Lower leg skin (tissue), 3 donors: Measurements from ENCODE around the gene SRGAP2C.
"Not testable (repeated sequence)": the region's sequence is repeated elsewhere in the genome, so short reads cannot be mapped to it uniquely, and the experiment has no call there.

Experiments
- CTCF ChIP-seq, 3 donors: fragments of 450-650 bp; IDR thresholded peaks; one replicate each; pipeline ENCODE4 v1.5.1; 2016; ENCODE audit warnings: antibody characterized with exemption in 3 of 3, mild to moderate bottlenecking in 3 of 3, moderate library complexity in 2 of 3
- POLR2A ChIP-seq, 2 donors: fragments of 450-650 bp; IDR thresholded peaks; one replicate each; pipeline ENCODE4 v1.6.1; 2016 to 2017; ENCODE audit warnings: antibody characterized with exemption in 2 of 2, mild to moderate bottlenecking in 1 of 2, moderate library complexity in 1 of 2

GRCh38 chr1:121278202-121278601, 93.4 kb downstream of the SRGAP2C start:
- TF ChIP-seq CTCF, POLR2A (IDR thresholded peaks at IDR 0.05): not testable (repeated sequence)
